Measurements from ENCODE around the gene CLIP2. TPM values are rescaled to one million over a fixed set of nuclear protein-coding genes. Genes with fewer than 3 reads are reported as not detected.
"Not testable (repeated sequence)": the region's sequence is repeated elsewhere in the genome, so short reads cannot be mapped to it uniquely, and the experiment has no call there.

The CLIP2 gene
- total RNA-seq, 1 donor, result 55.7 TPM

- TF ChIP-seq CTCF (IDR thresholded peaks at IDR 0.05; ENCODE audit: insufficient read depth, low read depth, low read length), result no peak
- no peak for DNase-seq (ENCODE audit: low read depth)
- H3K4me3 ChIP-seq (ENCODE audit: low read depth, low read length), result no peak overlapping the region
Observed at GRCh38 chr7:74373536-74373935, 84.3 kb downstream of the CLIP2 start.

GRCh38 chr7:74375726-74376220 lies 86.6 kb downstream of the CLIP2 start:
- H3K4me3 ChIP-seq (ENCODE audit: low read depth, low read length), result no peak overlapping the region
- TF ChIP-seq CTCF (IDR thresholded peaks at IDR 0.05; ENCODE audit: insufficient read depth, low read depth, low read length), result no peak
- no peak for DNase-seq (ENCODE audit: low read depth)

DNA sequence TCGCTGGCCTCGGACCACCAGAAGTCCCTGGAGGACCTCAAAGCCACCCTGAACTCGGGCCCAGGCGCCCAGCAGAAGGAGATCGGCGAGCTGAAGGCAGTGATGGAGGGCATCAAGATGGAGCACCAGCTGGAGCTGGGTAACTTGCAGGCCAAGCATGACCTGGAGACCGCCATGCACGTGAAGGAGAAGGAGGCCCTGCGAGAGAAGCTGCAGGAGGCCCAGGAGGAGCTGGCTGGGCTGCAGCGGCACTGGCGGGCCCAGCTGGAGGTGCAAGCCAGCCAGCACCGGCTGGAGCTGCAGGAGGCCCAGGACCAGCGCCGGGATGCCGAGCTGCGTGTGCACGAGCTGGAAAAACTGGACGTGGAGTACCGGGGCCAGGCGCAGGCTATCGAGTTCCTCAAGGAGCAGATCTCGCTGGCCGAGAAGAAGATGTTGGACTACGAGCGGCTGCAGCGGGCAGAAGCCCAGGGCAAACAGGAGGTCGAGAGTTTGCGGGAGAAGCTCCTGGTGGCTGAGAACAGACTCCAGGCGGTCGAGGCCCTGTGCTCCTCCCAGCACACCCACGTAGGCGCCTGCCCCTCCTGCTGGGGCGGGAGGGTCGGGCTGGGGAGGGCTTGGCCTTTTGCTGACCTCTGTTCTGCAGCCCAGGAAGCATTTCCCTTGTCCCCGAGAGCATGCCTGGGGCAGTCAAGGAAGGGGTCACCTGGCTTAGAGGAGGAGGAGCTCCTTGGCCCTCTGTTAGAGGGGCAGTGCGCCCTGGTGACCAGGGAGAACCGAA lies 87.2 kb downstream of the CLIP2 start:
- TF ChIP-seq CTCF (IDR thresholded peaks at IDR 0.05; ENCODE audit: insufficient read depth, low read depth, low read length), result no peak
- no peak overlapping the region for H3K4me3 ChIP-seq (ENCODE audit: low read depth, low read length)
- no peak for DNase-seq (ENCODE audit: low read depth)

DNA sequence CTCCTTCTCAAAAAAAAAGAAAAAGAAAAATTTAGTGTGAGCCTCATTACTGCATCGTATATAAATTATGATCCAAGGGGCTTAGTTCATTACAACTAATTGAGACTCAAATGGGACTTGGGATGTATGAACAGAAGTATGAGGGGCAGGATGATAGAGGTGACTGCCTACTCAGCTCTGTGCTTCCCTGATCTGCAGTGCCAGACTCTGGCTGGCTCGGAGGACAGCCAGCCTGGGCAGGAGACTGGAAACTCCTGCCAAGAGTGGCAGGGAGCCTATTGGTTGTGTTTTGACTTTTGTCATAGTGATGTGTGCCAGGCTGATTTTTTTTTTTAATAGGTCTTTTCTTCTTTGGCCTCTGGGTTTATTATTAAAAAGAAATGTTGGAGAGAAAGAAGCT lies 90.7 kb downstream of the CLIP2 start:
- no peak for TF ChIP-seq CTCF (IDR thresholded peaks at IDR 0.05; ENCODE audit: insufficient read depth, low read depth, low read length)
- DNase-seq (ENCODE audit: low read depth), result no peak
- H3K4me3 ChIP-seq (ENCODE audit: low read depth, low read length), result no peak overlapping the region

DNA sequence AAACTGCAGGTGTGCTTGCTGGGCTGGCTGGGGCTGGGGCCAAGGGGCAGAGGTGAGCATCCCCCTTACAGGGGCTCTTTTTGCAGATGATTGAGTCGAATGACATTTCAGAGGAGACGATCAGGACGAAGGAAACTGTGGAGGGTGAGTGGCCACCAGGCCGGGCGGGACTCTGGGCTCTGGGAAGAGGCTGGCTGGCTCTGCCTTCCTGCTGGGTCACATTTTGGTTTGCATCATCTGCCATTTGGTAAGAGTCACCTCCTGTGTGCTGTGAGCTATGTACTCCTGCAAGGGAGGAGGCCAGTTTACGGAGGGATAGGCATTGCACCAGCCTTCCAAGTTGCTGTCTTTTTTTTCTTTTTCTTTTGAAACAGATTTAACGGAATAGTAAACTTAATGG lies 91.5 kb downstream of the CLIP2 start:
- H3K4me3 ChIP-seq (ENCODE audit: low read depth, low read length), result no peak overlapping the region
- no peak for TF ChIP-seq CTCF (IDR thresholded peaks at IDR 0.05; ENCODE audit: insufficient read depth, low read depth, low read length)
- DNase-seq (ENCODE audit: low read depth), result no peak

DNA sequence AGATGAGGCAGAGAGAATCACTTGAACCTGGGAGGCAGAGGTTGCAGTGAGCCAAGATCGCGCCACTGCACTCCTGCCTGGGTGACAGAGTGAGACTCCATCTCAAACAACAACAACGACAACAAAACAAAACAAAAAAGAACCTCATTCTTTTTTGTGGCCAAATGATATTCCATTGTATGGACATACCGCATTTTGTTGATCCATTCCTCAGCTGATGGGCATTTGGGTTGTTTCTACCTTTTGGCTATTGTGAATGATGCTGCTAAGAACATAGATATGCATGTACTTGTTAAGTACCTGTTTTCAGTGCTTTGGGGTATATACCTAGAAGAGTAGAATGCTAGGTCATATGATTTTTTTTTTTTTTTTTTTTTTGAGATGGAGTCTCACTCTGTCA lies 94.9 kb downstream of the CLIP2 start:
- H3K4me3 ChIP-seq (ENCODE audit: low read depth, low read length); DNase-seq (ENCODE audit: low read depth): not testable (repeated sequence)

DNA sequence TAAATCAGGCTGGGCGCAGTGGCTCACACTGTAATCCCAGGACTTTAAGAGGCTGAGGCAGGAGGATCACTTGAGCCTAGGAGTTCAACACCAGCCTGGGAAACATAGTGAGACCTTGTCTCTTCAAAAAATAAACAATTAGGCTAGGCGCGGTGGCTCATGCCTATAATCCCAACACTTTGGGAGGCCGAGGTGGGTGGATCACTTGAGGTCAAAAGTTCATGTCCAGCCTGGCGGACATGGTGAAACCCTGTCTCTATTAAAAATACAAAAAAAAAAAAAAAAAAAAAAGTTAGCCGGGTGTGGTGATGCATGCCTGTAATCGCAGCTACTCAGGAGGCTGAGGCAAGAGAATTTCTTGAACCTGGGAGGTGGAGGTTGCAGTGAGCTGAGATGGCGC lies 95.6 kb downstream of the CLIP2 start:
- DNase-seq (ENCODE audit: low read depth), result peak; percentile 16

DNA sequence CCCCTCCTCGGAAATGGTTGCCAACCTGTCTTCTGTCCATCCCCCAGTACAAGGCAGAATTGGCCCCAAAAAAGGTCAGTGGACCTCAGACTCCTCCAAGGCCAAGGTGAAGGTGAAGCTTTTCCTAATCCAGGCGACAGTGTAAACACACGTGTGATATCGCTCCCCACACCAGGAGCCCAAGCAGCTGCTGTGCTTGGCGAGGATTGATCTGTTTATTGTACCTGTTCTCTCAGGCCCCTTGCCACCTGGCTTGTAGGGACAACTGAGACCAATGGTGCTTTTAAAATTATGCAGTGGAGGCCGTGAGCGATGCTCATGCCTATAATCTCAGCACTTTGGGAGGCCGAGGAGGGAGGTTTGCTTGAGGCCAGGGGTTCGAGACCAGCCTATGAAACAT lies 98.4 kb downstream of the CLIP2 start:
- DNase-seq (ENCODE audit: low read depth), result no peak
- H3K4me3 ChIP-seq (ENCODE audit: low read depth, low read length), result no peak overlapping the region
- TF ChIP-seq CTCF (IDR thresholded peaks at IDR 0.05; ENCODE audit: insufficient read depth, low read depth, low read length), result no peak

More for the DNA sequence above, 95.6 kb downstream of the CLIP2 start:
- H3K4me3 ChIP-seq (ENCODE audit: low read depth, low read length), result not testable (repeated sequence)
